ENCODE measurements around the gene PJA2.

The PJA2 gene

DNA sequence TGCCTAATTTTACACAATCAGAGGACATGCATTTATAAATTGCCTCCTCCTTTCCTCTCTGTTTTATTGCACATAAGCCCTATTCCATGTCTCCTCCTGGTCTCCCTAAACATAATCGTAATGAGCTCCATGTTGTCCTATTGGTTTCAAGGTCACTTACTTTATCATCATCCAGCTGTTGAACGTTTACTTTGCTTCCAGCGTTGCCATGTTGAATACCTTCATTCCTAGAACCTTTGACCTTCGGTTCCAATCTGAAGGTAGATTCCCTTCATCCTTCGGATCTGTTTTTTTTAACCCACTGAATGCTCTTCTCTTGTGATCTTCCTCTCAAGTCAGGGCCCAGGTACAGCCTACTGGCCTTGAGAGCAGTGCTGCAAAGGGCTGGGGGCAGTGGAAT lies 84.3 kb downstream of the PJA2 start:
- ChIA-PET CTCF (no interaction called here), POLR2A (no interaction called here)
- no peak for DNase-seq (ENCODE audit: extremely low spot score)
- TF ChIP-seq TARDBP (IDR thresholded peaks at IDR 0.05) (no peak), FOXA1 (IDR thresholded peaks at IDR 0.05) (no peak), NFRKB (IDR thresholded peaks at IDR 0.05) (no peak), CTBP1 (IDR thresholded peaks at IDR 0.05; ENCODE audit: borderline replicate concordance) (no peak), ZNF384 (IDR thresholded peaks at IDR 0.05) (no peak), BHLHE40 (IDR thresholded peaks at IDR 0.05; ENCODE audit: borderline replicate concordance) (no peak), L3MBTL2 (conservative IDR thresholded peaks at IDR 0.05) (no peak), ARNT (IDR thresholded peaks at IDR 0.05) (no peak), SP1 (IDR thresholded peaks at IDR 0.05) (no peak), LEF1 (IDR thresholded peaks at IDR 0.05; ENCODE audit: borderline replicate concordance) (no peak), SUZ12 (IDR thresholded peaks at IDR 0.05) (no peak), FOXK2 (IDR thresholded peaks at IDR 0.05) (no peak), HDGF (IDR thresholded peaks at IDR 0.05; ENCODE audit: borderline replicate concordance) (no peak), ELF4 (IDR thresholded peaks at IDR 0.05) (no peak)
- TF ChIP-seq, protein P1, sequence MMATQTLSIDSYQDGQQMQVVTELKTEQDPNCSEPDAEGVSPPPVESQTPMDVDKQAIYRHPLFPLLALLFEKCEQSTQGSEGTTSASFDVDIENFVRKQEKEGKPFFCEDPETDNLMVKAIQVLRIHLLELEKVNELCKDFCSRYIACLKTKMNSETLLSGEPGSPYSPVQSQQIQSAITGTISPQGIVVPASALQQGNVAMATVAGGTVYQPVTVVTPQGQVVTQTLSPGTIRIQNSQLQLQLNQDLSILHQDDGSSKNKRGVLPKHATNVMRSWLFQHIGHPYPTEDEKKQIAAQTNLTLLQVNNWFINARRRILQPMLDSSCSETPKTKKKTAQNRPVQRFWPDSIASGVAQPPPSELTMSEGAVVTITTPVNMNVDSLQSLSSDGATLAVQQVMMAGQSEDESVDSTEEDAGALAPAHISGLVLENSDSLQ (IDR thresholded peaks at IDR 0.05), result no peak

DNA sequence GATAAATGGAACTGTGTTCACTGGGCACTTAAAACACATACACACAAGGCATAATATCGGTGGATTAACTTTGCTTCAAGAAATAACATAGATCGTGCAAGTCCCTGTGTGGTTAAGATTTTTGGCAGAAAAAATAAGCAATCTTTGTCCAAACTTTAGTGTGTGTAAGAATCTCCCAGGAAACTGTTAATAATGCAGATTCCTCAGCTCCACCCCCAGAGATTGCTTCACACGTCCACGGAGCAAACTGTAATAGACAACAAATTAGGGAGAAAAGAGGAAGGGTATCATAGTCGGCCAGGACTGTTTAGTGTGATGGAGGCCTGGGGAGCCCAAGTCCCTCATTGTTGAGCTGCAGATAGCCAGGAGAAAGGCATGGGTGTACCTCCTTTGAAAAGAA lies 84.8 kb downstream of the PJA2 start:
- TF ChIP-seq BHLHE40 (IDR thresholded peaks at IDR 0.05; ENCODE audit: borderline replicate concordance), result no peak
- no peak for TF ChIP-seq HDGF (IDR thresholded peaks at IDR 0.05; ENCODE audit: borderline replicate concordance)
- TF ChIP-seq, protein P1 (IDR thresholded peaks at IDR 0.05), result no peak
- no peak for TF ChIP-seq SP1 (IDR thresholded peaks at IDR 0.05)
- no peak for TF ChIP-seq FOXK2 (IDR thresholded peaks at IDR 0.05)
- no peak for TF ChIP-seq LEF1 (IDR thresholded peaks at IDR 0.05; ENCODE audit: borderline replicate concordance)
- TF ChIP-seq FOXA1 (IDR thresholded peaks at IDR 0.05), result no peak
- TF ChIP-seq L3MBTL2 (conservative IDR thresholded peaks at IDR 0.05), result no peak
- TF ChIP-seq SUZ12 (IDR thresholded peaks at IDR 0.05), result no peak
- no peak for TF ChIP-seq FOXM1 (IDR thresholded peaks at IDR 0.05; ENCODE audit: borderline replicate concordance)
- TF ChIP-seq ARNT (IDR thresholded peaks at IDR 0.05), result no peak
- TF ChIP-seq TARDBP (IDR thresholded peaks at IDR 0.05), result no peak
- TF ChIP-seq ZNF384 (IDR thresholded peaks at IDR 0.05), result no peak
- TF ChIP-seq ELF4 (IDR thresholded peaks at IDR 0.05), result no peak
- no peak for TF ChIP-seq NFRKB (IDR thresholded peaks at IDR 0.05)
- no peak for TF ChIP-seq CTBP1 (IDR thresholded peaks at IDR 0.05; ENCODE audit: borderline replicate concordance)
- POLR2A ChIA-PET, result no interaction called here
- no peak for DNase-seq (ENCODE audit: extremely low spot score)
- CTCF ChIA-PET, result no interaction called here

DNA sequence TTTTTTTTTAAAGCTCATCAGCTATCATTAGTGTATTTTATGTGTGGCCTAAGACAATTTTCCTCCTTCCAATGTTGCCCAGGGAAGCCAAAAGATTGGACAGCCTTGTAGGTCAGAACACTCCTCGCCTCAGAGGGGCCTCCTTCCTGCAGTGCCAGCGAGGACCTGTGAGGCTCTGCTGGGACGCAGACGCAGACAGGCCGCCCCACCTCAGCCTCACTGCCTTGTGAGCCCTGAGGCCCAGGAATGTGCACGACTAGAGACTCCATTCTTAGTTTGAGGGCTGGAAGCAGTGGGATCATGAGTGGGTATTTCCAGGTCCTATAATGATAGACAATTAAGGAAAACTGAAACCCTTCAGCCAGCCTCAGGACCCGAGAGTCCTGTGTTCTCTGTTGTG lies 85.4 kb downstream of the PJA2 start:
- POLR2A ChIA-PET, result no interaction called here
- no peak for DNase-seq (ENCODE audit: extremely low spot score)
- CTCF ChIA-PET, result interaction anchor here (0.6 kb wide), 1 partner anchor 27 kb away, joined by 3 read pairs; no protein-coding TSS in a partner anchor
- TF ChIP-seq ZNF384 (IDR thresholded peaks at IDR 0.05), result no peak
- TF ChIP-seq ARNT (IDR thresholded peaks at IDR 0.05), result no peak
- no peak for TF ChIP-seq HDGF (IDR thresholded peaks at IDR 0.05; ENCODE audit: borderline replicate concordance)
- TF ChIP-seq TARDBP (IDR thresholded peaks at IDR 0.05), result no peak
- no peak for TF ChIP-seq LEF1 (IDR thresholded peaks at IDR 0.05; ENCODE audit: borderline replicate concordance)
- no peak for TF ChIP-seq NFRKB (IDR thresholded peaks at IDR 0.05)
- no peak for TF ChIP-seq FOXA1 (IDR thresholded peaks at IDR 0.05)
- TF ChIP-seq, protein P1 (IDR thresholded peaks at IDR 0.05), result no peak
- no peak for TF ChIP-seq BHLHE40 (IDR thresholded peaks at IDR 0.05; ENCODE audit: borderline replicate concordance)
- TF ChIP-seq SP1 (IDR thresholded peaks at IDR 0.05), result no peak
- no peak for TF ChIP-seq SUZ12 (IDR thresholded peaks at IDR 0.05)

DNA sequence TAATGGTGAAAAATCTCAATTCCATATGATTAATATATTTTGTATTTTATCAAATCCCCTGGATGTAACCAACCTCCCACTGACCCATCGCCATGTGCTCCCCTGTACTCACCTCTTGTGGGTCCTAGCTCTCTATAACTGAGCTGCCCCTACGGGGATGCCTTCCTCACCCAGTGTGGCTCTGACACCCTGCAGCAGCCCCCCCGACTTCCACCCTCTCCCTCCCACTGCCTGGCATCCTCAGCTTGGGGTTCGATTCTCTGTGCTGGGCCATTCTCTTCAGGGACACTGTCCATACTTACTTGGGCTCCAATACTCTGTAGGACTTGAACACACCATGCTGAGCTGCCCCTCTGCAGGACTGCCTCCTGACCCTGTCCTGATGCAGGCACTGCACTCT lies 87.1 kb downstream of the PJA2 start:
- no peak for TF ChIP-seq LEF1 (IDR thresholded peaks at IDR 0.05; ENCODE audit: borderline replicate concordance)
- no peak for TF ChIP-seq SP1 (IDR thresholded peaks at IDR 0.05)
- ChIA-PET CTCF (no interaction called here), POLR2A (no interaction called here)
- DNase-seq (ENCODE audit: extremely low spot score), result no peak

DNA sequence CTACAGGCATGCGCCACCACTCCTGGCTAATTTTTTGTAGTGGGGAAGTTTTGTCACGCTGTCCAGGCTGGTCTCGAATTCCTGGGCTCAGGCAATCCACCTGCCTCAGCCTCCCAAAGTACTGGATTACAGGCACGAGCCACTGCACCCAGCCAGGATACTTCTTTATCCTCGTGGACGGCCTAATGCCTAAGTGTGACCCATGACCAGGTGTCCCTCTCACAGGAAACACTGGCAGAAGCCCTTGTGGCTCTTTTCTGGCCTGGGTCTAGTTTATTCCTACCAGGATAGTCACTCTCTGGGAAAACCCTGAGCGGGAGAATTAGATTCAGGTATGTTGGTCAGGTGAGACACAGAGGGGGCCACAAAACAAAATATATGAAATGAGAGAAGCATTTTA lies 90.4 kb downstream of the PJA2 start:
- TF ChIP-seq ZNF384 (IDR thresholded peaks at IDR 0.05) (no peak), ELF4 (IDR thresholded peaks at IDR 0.05) (no peak), TARDBP (IDR thresholded peaks at IDR 0.05) (no peak), L3MBTL2 (conservative IDR thresholded peaks at IDR 0.05) (no peak), ARNT (IDR thresholded peaks at IDR 0.05) (no peak), BHLHE40 (IDR thresholded peaks at IDR 0.05; ENCODE audit: borderline replicate concordance) (no peak), HDGF (IDR thresholded peaks at IDR 0.05; ENCODE audit: borderline replicate concordance) (no peak), NFRKB (IDR thresholded peaks at IDR 0.05) (no peak), SP1 (IDR thresholded peaks at IDR 0.05) (no peak), SUZ12 (IDR thresholded peaks at IDR 0.05) (no peak), FOXM1 (IDR thresholded peaks at IDR 0.05; ENCODE audit: borderline replicate concordance) (no peak), FOXK2 (IDR thresholded peaks at IDR 0.05) (no peak), FOXA1 (IDR thresholded peaks at IDR 0.05) (no peak), LEF1 (IDR thresholded peaks at IDR 0.05; ENCODE audit: borderline replicate concordance) (no peak), CTBP1 (IDR thresholded peaks at IDR 0.05; ENCODE audit: borderline replicate concordance) (no peak)
- TF ChIP-seq, protein P1 (IDR thresholded peaks at IDR 0.05), result no peak
- ChIA-PET POLR2A (no interaction called here), CTCF (no interaction called here)

More for the DNA sequence above, 90.4 kb downstream of the PJA2 start:
- DNase-seq (ENCODE audit: extremely low spot score), result no peak

All from HEK293T (cell line).